GM23338 (cell line): ENCODE data around the gene CHRNB4. TPM values are rescaled to one million over a fixed set of nuclear protein-coding genes. Genes with fewer than 3 reads are reported as not detected.
A peak's percentile ranks its signal among the peaks of the same experiment; 100 is the strongest.

Experiments
- ATAC-seq: fragments of 200-7000 bp; cut with Tn5 transposase; 3 replicates; pipeline ENCODE4 v1.9.1; 2020
- DNase-seq: peaks from one replicate; pipeline ENCODE4 v3.0.0-alpha.2; 2015; ENCODE audit warnings: low spot score
- H2AFZ ChIP-seq: fragments of 200-600 bp; sonication (generic); 2 replicates; pipeline ENCODE4 v1.8.0; 2016; ENCODE audit warnings: antibody characterized with exemption, mild to moderate bottlenecking, moderate library complexity
- H3F3A ChIP-seq: fragments of 200-600 bp; sonication (generic); replicated peaks from 2 replicates; pipeline ENCODE4 v1.8.0; 2017; ENCODE audit warnings: antibody characterized with exemption, mixed run types, low read depth
- H3K27ac ChIP-seq: fragments of 200-600 bp; sonication (generic); 2 replicates; pipeline ENCODE4 v1.6.1; 2016; ENCODE audit warnings: low read depth
- H3K27me3 ChIP-seq: fragments of 200-600 bp; sonication (generic); 2 replicates; pipeline ENCODE4 v1.8.0; 2016; ENCODE audit warnings: mild to moderate bottlenecking, mixed run types, moderate library complexity; ENCODE audit not compliant: insufficient read depth
- H3K36me3 ChIP-seq: fragments of 200-600 bp; sonication (generic); 2 replicates; pipeline ENCODE4 v1.8.0; 2016; ENCODE audit warnings: mild to moderate bottlenecking; ENCODE audit not compliant: insufficient read depth
- H3K4me1 ChIP-seq: fragments of 200-600 bp; sonication (generic); 2 replicates; pipeline ENCODE4 v1.8.0; 2016; ENCODE audit warnings: mild to moderate bottlenecking, moderate library complexity; ENCODE audit not compliant: insufficient read depth
- H3K4me2 ChIP-seq: fragments of 200-600 bp; sonication (generic); 2 replicates; pipeline ENCODE4 v1.7.1; 2017; ENCODE audit warnings: mixed run types
- H3K4me3 ChIP-seq: fragments of 200-600 bp; sonication (generic); 2 replicates; pipeline ENCODE4 v1.6.1; 2016; ENCODE audit warnings: mixed run types
- H3K79me2 ChIP-seq: fragments of 200-600 bp; sonication (generic); replicated peaks from 2 replicates; pipeline ENCODE4 v1.8.0; 2017; ENCODE audit warnings: mild to moderate bottlenecking; ENCODE audit not compliant: insufficient read depth
- H3K9me2 ChIP-seq: fragments of 200-600 bp; sonication (generic); 2 replicates; pipeline ENCODE4 v1.8.0; 2017; ENCODE audit not compliant: insufficient read depth
- H4K20me1 ChIP-seq: fragments of 200-600 bp; sonication (generic); replicated peaks from 2 replicates; pipeline ENCODE4 v1.8.0; 2017; ENCODE audit warnings: mild to moderate bottlenecking; ENCODE audit not compliant: insufficient read depth
- H3K27ac Mint-ChIP-seq: 2 replicates; pipeline ENCODE4 v1.8.0; 2020; ENCODE audit warnings: inconsistent platforms, mild to moderate bottlenecking, moderate library complexity, mixed read lengths
- H3K27me3 Mint-ChIP-seq: 3 replicates; pipeline ENCODE4 v1.8.0; 2022; ENCODE audit warnings: low read depth, mild to moderate bottlenecking, moderate library complexity, mixed read lengths, inconsistent platforms; ENCODE audit not compliant: insufficient read depth, poor library complexity
- H3K36me3 Mint-ChIP-seq: 3 replicates; pipeline ENCODE4 v1.8.0; 2021; ENCODE audit warnings: low read depth, mild to moderate bottlenecking, inconsistent platforms, moderate library complexity, mixed read lengths
- H3K4me1 Mint-ChIP-seq: 3 replicates; pipeline ENCODE4 v1.8.0; 2020; ENCODE audit warnings: mild to moderate bottlenecking, inconsistent platforms, mixed read lengths
- H3K4me3 Mint-ChIP-seq: 3 replicates; pipeline ENCODE4 v1.8.0; 2021; ENCODE audit warnings: moderate library complexity, mild to moderate bottlenecking, inconsistent platforms, mixed read lengths
- H3K9me3 Mint-ChIP-seq: 3 replicates; pipeline ENCODE4 v1.8.0; 2020; ENCODE audit warnings: moderate library complexity, mild to moderate bottlenecking, inconsistent platforms, mixed read lengths
- CREB1 ChIP-seq: fragments of 250-450 bp; sonication (Bioruptor Pico); IDR thresholded peaks from 2 replicates; pipeline ENCODE4 v1.5.0; 2020; ENCODE audit warnings: low read depth, mild to moderate bottlenecking, moderate library complexity
- EZH2 ChIP-seq: fragments of 200-600 bp; sonication (generic); IDR thresholded peaks from one replicate; pipeline ENCODE4 v1.8.0; 2017; ENCODE audit warnings: antibody characterized with exemption, mild to moderate bottlenecking, low read depth; ENCODE audit not compliant: unreplicated experiment
- EZH2phosphoT487 ChIP-seq: fragments of 200-600 bp; sonication (generic); IDR thresholded peaks from one replicate; pipeline ENCODE4 v1.8.1; 2018; ENCODE audit warnings: antibody characterized with exemption; ENCODE audit not compliant: unreplicated experiment
- JUNB ChIP-seq: IDR thresholded peaks from one replicate; pipeline ENCODE4 v1.6.1; 2016; ENCODE audit warnings: antibody characterized with exemption; ENCODE audit not compliant: unreplicated experiment
- NANOG ChIP-seq: IDR thresholded peaks from 2 replicates; pipeline ENCODE4 v1.6.1; 2016; ENCODE audit warnings: antibody characterized with exemption, borderline replicate concordance
- POLR2AphosphoS5 ChIP-seq: IDR thresholded peaks from 2 replicates; pipeline ENCODE4 v1.6.1; 2016; ENCODE audit warnings: antibody characterized with exemption, low read depth
- STAT1 ChIP-seq: IDR thresholded peaks from one replicate; pipeline ENCODE4 v1.6.1; 2016; ENCODE audit warnings: antibody characterized with exemption; ENCODE audit not compliant: unreplicated experiment
- ZNF114 ChIP-seq: fragments of 250-450 bp; sonication (Bioruptor Pico); IDR thresholded peaks from 2 replicates; pipeline ENCODE4 v1.5.0; 2020; ENCODE audit warnings: mild to moderate bottlenecking, moderate library complexity
- ZNF331 ChIP-seq: fragments of 250-450 bp; sonication (Bioruptor Pico); IDR thresholded peaks from 2 replicates; pipeline ENCODE4 v1.5.0; 2020; ENCODE audit warnings: low read depth, mild to moderate bottlenecking, moderate library complexity
- polyA plus RNA-seq: library from polyadenylated mRNA; unstranded; fragments of >200 nt; fragmentation: Nextera tagmentation; extraction: Ambion mirVana; gene quantifications from 2 replicates; pipeline ENCODE4 v1.2.1, GENCODE V29; 2016
- total RNA-seq: library from RNA; depleted of rRNA; stranded (reverse); fragments of >200 nt; shearing (Covaris generic); gene quantifications from 2 replicates; pipeline ENCODE4 v1.2.3, GENCODE V29; 2014
- TF ChIP-seq, protein P1 (sequence below): IDR thresholded peaks from 2 replicates; pipeline ENCODE4 v1.6.1; 2016; ENCODE audit warnings: antibody characterized with exemption
- TF ChIP-seq, protein P2 (sequence below): fragments of 250-450 bp; sonication (Bioruptor Pico); IDR thresholded peaks from 2 replicates; pipeline ENCODE4 v1.5.0; 2020; ENCODE audit warnings: mild to moderate bottlenecking, moderate library complexity
- TF ChIP-seq, protein P3 (sequence below): IDR thresholded peaks from one replicate; pipeline ENCODE4 v1.6.1; 2018; ENCODE audit warnings: antibody characterized with exemption; ENCODE audit not compliant: unreplicated experiment
- TF ChIP-seq, protein P4 (sequence below), 2 experiments: fragments of 200-600 bp in 1 of 2; sonication (generic) in 1 of 2; conservative IDR thresholded peaks; 2 replicates each; pipeline versions ENCODE4 v1.5.1 to v1.6.1; 2016 to 2017; ENCODE audit warnings: antibody characterized with exemption in 2 of 2, low read depth in 2 of 2, mild to moderate bottlenecking in 2 of 2, moderate library complexity in 1 of 2

Gene CHRNB4
- total and polyA plus RNA-seq, 2 experiments from 2014 or later: 1.4 to 1.6 TPM

DNA sequence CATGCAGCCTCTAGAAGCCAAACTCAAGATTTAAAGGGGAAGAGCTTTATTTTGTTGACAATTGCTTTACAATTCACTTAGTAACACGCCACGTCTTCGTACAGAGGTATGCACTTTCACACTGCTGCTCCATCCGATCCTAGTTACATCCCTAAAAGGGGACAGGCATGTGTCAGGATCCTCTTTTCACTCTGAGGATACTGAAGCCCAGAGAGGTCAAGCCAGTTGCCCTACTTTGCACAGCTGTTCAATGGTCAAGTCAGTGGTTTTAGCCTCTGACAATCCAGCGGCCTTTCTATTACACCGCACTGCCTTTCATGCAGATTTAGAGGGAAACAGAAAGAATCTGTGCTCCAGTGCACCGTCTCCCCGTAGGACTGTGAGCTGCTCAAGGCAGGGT lies 44.9 kb upstream of the CHRNB4 start:
- peaks cover 31% of the 10 kb centered on the region for H3K4me1 ChIP-seq
- H4K20me1 ChIP-seq: no peaks in the 10 kb centered on the region
- H3K27ac ChIP-seq: no peak overlapping the region
- H3K4me1 Mint-ChIP-seq: peaks cover 43% of the 10 kb centered on the region
- H3K9me3 Mint-ChIP-seq: no peaks in the 10 kb centered on the region; the same call in 2 of the 3 replicates
- no peak overlapping the region for H3K4me3 ChIP-seq
- ATAC-seq (no peak), DNase-seq (no peak)
- no peaks in the 10 kb centered on the region for H3K79me2 ChIP-seq
- no peak for TF ChIP-seq EZH2phosphoT487
- no peak for TF ChIP-seq JUNB
- TF ChIP-seq STAT1: no peak
- no peak for TF ChIP-seq POLR2AphosphoS5
- TF ChIP-seq, protein P1, sequence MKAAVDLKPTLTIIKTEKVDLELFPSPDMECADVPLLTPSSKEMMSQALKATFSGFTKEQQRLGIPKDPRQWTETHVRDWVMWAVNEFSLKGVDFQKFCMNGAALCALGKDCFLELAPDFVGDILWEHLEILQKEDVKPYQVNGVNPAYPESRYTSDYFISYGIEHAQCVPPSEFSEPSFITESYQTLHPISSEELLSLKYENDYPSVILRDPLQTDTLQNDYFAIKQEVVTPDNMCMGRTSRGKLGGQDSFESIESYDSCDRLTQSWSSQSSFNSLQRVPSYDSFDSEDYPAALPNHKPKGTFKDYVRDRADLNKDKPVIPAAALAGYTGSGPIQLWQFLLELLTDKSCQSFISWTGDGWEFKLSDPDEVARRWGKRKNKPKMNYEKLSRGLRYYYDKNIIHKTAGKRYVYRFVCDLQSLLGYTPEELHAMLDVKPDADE: no peak
- TF ChIP-seq ZNF114 (CRISPR knock-in tag): no peak
- no peak for TF ChIP-seq ZNF331 (CRISPR knock-in tag)
- TF ChIP-seq CREB1 (CRISPR knock-in tag): no peak
- TF ChIP-seq, protein P2, sequence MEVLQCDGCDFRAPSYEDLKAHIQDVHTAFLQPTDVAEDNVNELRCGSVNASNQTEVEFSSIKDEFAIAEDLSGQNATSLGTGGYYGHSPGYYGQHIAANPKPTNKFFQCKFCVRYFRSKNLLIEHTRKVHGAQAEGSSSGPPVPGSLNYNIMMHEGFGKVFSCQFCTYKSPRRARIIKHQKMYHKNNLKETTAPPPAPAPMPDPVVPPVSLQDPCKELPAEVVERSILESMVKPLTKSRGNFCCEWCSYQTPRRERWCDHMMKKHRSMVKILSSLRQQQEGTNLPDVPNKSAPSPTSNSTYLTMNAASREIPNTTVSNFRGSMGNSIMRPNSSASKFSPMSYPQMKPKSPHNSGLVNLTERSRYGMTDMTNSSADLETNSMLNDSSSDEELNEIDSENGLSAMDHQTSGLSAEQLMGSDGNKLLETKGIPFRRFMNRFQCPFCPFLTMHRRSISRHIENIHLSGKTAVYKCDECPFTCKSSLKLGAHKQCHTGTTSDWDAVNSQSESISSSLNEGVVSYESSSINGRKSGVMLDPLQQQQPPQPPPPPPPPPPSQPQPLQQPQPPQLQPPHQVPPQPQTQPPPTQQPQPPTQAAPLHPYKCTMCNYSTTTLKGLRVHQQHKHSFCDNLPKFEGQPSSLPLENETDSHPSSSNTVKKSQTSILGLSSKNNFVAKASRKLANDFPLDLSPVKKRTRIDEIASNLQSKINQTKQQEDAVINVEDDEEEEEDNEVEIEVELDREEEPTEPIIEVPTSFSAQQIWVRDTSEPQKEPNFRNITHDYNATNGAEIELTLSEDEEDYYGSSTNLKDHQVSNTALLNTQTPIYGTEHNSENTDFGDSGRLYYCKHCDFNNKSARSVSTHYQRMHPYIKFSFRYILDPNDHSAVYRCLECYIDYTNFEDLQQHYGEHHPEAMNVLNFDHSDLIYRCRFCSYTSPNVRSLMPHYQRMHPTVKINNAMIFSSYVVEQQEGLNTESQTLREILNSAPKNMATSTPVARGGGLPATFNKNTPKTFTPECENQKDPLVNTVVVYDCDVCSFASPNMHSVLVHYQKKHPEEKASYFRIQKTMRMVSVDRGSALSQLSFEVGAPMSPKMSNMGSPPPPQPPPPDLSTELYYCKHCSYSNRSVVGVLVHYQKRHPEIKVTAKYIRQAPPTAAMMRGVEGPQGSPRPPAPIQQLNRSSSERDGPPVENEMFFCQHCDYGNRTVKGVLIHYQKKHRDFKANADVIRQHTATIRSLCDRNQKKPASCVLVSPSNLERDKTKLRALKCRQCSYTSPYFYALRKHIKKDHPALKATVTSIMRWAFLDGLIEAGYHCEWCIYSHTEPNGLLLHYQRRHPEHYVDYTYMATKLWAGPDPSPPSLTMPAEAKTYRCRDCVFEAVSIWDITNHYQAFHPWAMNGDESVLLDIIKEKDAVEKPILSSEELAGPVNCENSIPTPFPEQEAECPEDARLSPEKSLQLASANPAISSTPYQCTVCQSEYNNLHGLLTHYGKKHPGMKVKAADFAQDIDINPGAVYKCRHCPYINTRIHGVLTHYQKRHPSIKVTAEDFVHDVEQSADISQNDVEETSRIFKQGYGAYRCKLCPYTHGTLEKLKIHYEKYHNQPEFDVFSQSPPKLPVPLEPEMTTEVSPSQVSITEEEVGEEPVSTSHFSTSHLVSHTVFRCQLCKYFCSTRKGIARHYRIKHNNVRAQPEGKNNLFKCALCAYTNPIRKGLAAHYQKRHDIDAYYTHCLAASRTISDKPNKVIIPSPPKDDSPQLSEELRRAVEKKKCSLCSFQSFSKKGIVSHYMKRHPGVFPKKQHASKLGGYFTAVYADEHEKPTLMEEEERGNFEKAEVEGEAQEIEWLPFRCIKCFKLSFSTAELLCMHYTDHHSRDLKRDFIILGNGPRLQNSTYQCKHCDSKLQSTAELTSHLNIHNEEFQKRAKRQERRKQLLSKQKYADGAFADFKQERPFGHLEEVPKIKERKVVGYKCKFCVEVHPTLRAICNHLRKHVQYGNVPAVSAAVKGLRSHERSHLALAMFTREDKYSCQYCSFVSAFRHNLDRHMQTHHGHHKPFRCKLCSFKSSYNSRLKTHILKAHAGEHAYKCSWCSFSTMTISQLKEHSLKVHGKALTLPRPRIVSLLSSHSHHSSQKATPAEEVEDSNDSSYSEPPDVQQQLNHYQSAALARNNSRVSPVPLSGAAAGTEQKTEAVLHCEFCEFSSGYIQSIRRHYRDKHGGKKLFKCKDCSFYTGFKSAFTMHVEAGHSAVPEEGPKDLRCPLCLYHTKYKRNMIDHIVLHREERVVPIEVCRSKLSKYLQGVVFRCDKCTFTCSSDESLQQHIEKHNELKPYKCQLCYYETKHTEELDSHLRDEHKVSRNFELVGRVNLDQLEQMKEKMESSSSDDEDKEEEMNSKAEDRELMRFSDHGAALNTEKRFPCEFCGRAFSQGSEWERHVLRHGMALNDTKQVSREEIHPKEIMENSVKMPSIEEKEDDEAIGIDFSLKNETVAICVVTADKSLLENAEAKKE: no peak
- TF ChIP-seq, protein P3, sequence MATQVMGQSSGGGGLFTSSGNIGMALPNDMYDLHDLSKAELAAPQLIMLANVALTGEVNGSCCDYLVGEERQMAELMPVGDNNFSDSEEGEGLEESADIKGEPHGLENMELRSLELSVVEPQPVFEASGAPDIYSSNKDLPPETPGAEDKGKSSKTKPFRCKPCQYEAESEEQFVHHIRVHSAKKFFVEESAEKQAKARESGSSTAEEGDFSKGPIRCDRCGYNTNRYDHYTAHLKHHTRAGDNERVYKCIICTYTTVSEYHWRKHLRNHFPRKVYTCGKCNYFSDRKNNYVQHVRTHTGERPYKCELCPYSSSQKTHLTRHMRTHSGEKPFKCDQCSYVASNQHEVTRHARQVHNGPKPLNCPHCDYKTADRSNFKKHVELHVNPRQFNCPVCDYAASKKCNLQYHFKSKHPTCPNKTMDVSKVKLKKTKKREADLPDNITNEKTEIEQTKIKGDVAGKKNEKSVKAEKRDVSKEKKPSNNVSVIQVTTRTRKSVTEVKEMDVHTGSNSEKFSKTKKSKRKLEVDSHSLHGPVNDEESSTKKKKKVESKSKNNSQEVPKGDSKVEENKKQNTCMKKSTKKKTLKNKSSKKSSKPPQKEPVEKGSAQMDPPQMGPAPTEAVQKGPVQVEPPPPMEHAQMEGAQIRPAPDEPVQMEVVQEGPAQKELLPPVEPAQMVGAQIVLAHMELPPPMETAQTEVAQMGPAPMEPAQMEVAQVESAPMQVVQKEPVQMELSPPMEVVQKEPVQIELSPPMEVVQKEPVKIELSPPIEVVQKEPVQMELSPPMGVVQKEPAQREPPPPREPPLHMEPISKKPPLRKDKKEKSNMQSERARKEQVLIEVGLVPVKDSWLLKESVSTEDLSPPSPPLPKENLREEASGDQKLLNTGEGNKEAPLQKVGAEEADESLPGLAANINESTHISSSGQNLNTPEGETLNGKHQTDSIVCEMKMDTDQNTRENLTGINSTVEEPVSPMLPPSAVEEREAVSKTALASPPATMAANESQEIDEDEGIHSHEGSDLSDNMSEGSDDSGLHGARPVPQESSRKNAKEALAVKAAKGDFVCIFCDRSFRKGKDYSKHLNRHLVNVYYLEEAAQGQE: no peak
- TF ChIP-seq, protein P4, sequence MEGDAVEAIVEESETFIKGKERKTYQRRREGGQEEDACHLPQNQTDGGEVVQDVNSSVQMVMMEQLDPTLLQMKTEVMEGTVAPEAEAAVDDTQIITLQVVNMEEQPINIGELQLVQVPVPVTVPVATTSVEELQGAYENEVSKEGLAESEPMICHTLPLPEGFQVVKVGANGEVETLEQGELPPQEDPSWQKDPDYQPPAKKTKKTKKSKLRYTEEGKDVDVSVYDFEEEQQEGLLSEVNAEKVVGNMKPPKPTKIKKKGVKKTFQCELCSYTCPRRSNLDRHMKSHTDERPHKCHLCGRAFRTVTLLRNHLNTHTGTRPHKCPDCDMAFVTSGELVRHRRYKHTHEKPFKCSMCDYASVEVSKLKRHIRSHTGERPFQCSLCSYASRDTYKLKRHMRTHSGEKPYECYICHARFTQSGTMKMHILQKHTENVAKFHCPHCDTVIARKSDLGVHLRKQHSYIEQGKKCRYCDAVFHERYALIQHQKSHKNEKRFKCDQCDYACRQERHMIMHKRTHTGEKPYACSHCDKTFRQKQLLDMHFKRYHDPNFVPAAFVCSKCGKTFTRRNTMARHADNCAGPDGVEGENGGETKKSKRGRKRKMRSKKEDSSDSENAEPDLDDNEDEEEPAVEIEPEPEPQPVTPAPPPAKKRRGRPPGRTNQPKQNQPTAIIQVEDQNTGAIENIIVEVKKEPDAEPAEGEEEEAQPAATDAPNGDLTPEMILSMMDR (conservative IDR thresholded peaks at IDR 0.05; ENCODE audit: low read depth in 2 of 2): no peak
- no peak for TF ChIP-seq EZH2
- no peak for TF ChIP-seq NANOG
- peaks cover 9% of the 10 kb centered on the region for H3K27me3 Mint-ChIP-seq
- H3K4me3 Mint-ChIP-seq: no peak overlapping the region
- no peaks in the 10 kb centered on the region; the same call in 1 of the 2 replicates for H3F3A ChIP-seq
- peak overlapping the region; percentile 56; the same call in 1 of the 2 replicates for H3K4me2 ChIP-seq
- H3K36me3 Mint-ChIP-seq: no peaks in the 10 kb centered on the region
- no peaks in the 10 kb centered on the region for H3K36me3 ChIP-seq
- H3K27ac Mint-ChIP-seq: peak overlapping the region; percentile 78; the same call in 1 of the 2 replicates
- H2AFZ ChIP-seq: peak overlapping the region; percentile 69
- no peaks in the 10 kb centered on the region for H3K27me3 ChIP-seq
- no peaks in the 10 kb centered on the region for H3K9me2 ChIP-seq
